Liver (tissue), 3 donors: ENCODE data around the gene GJC3.

Source experiments
- SP1 ChIP-seq: IDR thresholded peaks from 2 replicates; pipeline ENCODE4 v1.6.1; 2018; ENCODE audit warnings: antibody characterized with exemption, mild to moderate bottlenecking
- TAF1 ChIP-seq: conservative IDR thresholded peaks from 2 replicates; pipeline ENCODE4 v1.6.1; 2016; ENCODE audit warnings: antibody characterized with exemption, mild to moderate bottlenecking
- TF ChIP-seq, protein P1 (sequence below): fragments of 150-350 bp; IDR thresholded peaks from 2 replicates; pipeline ENCODE4 v1.5.1; 2017; ENCODE audit warnings: improper control_type of control experiment, low read depth, low read length; ENCODE audit not compliant: missing input control
- donor health status: healthy.
- donor health status: healthy.

- TF ChIP-seq TAF1 (no peak), SP1 (peak; percentile 16)
- TF ChIP-seq, protein P1, sequence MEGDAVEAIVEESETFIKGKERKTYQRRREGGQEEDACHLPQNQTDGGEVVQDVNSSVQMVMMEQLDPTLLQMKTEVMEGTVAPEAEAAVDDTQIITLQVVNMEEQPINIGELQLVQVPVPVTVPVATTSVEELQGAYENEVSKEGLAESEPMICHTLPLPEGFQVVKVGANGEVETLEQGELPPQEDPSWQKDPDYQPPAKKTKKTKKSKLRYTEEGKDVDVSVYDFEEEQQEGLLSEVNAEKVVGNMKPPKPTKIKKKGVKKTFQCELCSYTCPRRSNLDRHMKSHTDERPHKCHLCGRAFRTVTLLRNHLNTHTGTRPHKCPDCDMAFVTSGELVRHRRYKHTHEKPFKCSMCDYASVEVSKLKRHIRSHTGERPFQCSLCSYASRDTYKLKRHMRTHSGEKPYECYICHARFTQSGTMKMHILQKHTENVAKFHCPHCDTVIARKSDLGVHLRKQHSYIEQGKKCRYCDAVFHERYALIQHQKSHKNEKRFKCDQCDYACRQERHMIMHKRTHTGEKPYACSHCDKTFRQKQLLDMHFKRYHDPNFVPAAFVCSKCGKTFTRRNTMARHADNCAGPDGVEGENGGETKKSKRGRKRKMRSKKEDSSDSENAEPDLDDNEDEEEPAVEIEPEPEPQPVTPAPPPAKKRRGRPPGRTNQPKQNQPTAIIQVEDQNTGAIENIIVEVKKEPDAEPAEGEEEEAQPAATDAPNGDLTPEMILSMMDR: no peak
These were observed 41.8 kb upstream of the GJC3 start for GRCh38 chr7:99971242-99971641.
